ENCODE results near the gene PARVG. TPM values are rescaled to one million over a fixed set of nuclear protein-coding genes. Genes with fewer than 3 reads are reported as not detected.

The PARVG gene
- total RNA-seq, 4 donors from 2014 or later = 18.4 to 304 (median 33.8) TPM

- Histone ChIP-seq H3K27ac (no peak overlapping the region), H3K4me1 (no peaks in the 10 kb centered on the region), H3K9me3 (no peaks in the 10 kb centered on the region), H3K4me3 (no peak overlapping the region), H3K36me3 (no peaks in the 10 kb centered on the region), H3K27me3 (no peaks in the 10 kb centered on the region)
- TF ChIP-seq POLR2A (IDR thresholded peaks at IDR 0.05) = no peak
- TF ChIP-seq CTCF (IDR thresholded peaks at IDR 0.05) = no peak
- DNase-seq = no peak
Measured at GRCh38 chr22:44196731-44197131, 16.0 kb downstream of the PARVG start.

GRCh38 chr22:44197271-44197670 is 16.5 kb downstream of the PARVG start:
- no peak overlapping the region for H3K27ac ChIP-seq
- H3K27me3 ChIP-seq = no peaks in the 10 kb centered on the region
- H3K9me3 ChIP-seq = no peaks in the 10 kb centered on the region
- no peaks in the 10 kb centered on the region for H3K4me1 ChIP-seq
- TF ChIP-seq POLR2A (IDR thresholded peaks at IDR 0.05) (no peak), CTCF (IDR thresholded peaks at IDR 0.05) (no peak)
- no peak for DNase-seq
- H3K36me3 ChIP-seq = no peaks in the 10 kb centered on the region
- no peak overlapping the region for H3K4me3 ChIP-seq

GRCh38 chr22:44199164-44199563 is 18.4 kb downstream of the PARVG start:
- no peak for DNase-seq
- Histone ChIP-seq H3K4me1 (no peaks in the 10 kb centered on the region), H3K36me3 (no peaks in the 10 kb centered on the region), H3K4me3 (no peak overlapping the region), H3K9me3 (no peaks in the 10 kb centered on the region), H3K27me3 (no peaks in the 10 kb centered on the region), H3K27ac (no peak overlapping the region)
- TF ChIP-seq CTCF (IDR thresholded peaks at IDR 0.05) = no peak
- TF ChIP-seq POLR2A (IDR thresholded peaks at IDR 0.05) = no peak

- no peak for TF ChIP-seq POLR2A (IDR thresholded peaks at IDR 0.05)
- TF ChIP-seq CTCF (IDR thresholded peaks at IDR 0.05) = no peak
- H3K27ac ChIP-seq = no peak overlapping the region
- peak in 1 of 3 donors; percentile 40 for DNase-seq
Measured at GRCh38 chr22:44199866-44200265, 19.1 kb downstream of the PARVG start.

GRCh38 chr22:44200451-44200850 is 19.7 kb downstream of the PARVG start:
- DNase-seq = no peak
- Histone ChIP-seq H3K27ac (no peak overlapping the region), H3K9me3 (no peaks in the 10 kb centered on the region), H3K4me1 (no peaks in the 10 kb centered on the region), H3K27me3 (no peaks in the 10 kb centered on the region), H3K36me3 (no peaks in the 10 kb centered on the region), H3K4me3 (no peak overlapping the region)
- no peak for TF ChIP-seq CTCF (IDR thresholded peaks at IDR 0.05)
- TF ChIP-seq POLR2A (IDR thresholded peaks at IDR 0.05) = no peak

More at GRCh38 chr22:44199866-44200265, 19.1 kb downstream of the PARVG start:
- no peaks in the 10 kb centered on the region for H3K27me3 ChIP-seq
- no peaks in the 10 kb centered on the region for H3K4me1 ChIP-seq
- H3K4me3 ChIP-seq = no peak overlapping the region
- no peaks in the 10 kb centered on the region for H3K9me3 ChIP-seq
- no peaks in the 10 kb centered on the region for H3K36me3 ChIP-seq
